GM19193 (cell line): ENCODE measurements around the gene DLEC1.

ENCODE experiments used
- POLR2A ChIP-seq: IDR thresholded peaks from 4 replicates; pipeline ENCODE4 v1.6.1; 2011; ENCODE audit not compliant: insufficient read depth, insufficient read length; ENCODE audit errors: extremely low read depth

The DLEC1 gene

DNA sequence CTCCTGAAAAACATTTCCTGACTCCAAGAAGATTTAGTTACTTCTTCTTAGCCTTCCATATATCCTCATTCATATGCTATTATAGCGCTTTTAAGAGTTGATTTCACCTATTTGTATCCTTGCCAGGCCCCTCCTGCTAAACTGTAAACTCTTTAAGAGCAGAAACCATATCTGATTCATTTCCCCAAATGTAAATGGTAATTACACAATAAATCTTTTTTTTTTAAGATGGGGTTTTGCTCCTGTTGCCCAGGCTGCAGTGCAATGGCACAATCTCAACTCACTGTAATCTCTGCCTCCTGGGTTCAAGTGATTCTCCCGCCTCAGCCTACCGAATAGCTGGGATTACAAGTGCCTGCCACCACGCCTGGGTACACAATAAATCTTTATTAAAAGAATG lies 4.5 kb downstream of the DLEC1 start:
- TF ChIP-seq POLR2A, result no peak

DNA sequence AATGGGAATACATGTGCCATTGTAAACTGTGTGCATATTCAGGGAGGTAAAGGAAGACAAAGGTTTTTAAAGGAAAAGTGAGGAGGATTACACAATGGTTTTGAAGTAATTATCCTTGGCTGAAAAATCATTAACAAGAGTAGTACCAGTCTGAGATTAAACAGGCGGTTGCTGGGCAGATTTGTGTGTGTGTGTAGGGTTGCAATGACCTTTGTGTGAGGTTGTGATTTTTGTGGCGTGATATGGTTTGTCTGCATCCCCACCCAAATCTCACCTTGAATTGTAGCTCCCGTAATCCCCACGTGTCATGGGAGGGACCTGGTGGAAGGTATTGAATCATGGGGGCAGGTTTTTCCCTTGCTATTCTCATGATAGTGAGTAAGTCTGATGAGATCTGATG lies 7.0 kb downstream of the DLEC1 start:
- TF ChIP-seq POLR2A, result no peak

DNA sequence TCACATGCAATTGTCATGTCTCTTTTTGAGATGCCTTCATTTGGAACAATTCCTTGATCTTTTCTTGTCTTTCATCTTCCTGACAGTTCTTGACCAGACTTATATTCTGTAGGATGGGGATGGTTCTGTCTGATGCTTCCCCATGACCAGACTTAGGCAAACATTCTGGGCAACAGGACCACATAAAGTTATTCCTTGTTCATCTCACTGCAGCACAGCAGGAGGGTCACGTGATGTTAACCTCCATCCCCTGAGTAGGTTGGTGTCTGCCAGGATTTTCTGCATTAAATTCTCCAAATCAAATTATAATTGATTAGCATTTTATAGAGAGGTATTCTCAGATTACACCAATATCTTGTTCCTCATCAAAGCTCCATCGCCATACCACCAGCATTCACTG lies 7.8 kb downstream of the DLEC1 start:
- no peak for TF ChIP-seq POLR2A

DNA sequence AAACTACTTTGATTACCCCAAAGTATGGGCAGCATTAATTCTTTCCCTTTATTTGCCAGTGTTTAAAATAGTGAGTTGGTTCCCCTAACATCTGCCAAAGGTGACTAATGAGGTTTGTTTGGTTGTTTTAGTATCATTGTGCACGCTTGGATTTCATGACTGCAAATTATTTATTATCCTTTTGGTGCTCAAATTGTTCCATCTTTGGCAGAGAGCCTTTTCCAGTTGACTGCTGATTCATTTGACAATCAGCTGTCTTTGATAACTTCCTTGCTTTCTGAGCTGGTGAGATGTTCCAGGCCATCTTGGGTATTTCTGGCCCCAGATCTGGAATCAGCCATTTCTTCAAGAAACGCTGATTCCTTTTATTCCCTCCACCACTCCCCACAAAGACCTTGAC lies 8.9 kb downstream of the DLEC1 start:
- TF ChIP-seq POLR2A, result no peak

DNA sequence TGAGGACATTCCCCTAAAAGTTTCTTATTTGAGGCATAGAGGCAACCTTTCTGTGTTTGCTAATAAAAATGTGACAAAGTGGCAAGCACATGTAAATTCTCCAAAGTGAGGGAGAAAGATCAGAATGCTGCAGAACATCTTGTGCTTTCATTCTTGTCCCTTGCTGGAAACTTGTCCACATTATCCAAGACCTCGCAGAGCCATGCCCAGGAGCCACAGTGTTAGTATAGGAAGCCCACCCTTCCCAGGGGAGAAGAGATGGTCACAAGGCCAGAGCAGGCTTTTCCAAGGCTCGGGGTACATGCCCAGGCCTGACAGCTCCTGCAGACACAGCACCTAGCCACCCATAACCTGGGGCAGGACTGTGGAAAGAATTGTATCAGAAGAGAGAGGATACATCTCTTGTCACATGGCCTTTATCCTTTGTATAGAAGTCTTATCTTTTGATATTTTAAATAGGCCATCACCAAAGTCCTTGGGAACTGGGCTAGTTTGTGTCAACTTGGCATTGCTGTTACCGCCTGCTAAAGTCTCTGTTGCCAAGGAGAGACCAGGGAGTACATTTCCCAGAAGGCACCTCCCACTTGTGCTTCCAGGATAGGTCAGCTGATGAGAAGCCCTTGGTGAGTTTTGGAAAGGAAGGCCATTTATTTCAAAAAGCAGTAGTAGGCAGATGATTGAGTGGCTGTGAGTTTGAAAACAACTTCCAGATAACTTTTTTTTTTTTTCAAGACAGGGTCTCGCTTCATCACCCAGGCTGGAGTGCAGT lies 10.5 kb downstream of the DLEC1 start:
- no peak for TF ChIP-seq POLR2A

DNA sequence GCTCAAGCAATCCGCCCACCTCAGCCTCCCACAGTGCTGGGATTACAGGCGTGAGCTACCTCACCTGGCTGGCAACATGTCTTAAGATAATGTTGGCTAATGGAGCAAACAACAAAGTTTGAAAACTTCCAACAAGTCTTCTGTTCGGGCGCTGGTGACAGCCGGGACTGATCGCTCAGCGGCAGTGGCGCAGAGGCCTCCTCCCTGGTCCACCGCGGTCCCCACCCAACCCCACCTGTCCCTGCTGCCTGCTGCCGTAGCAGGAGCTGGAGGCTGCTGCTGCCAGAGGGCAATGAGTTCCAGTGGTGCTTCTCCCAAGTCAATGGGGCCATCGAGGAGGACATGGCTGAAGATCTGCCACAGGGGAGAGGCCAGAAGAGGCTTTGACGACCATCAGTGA lies 12.1 kb downstream of the DLEC1 start:
- TF ChIP-seq POLR2A, result no peak

DNA sequence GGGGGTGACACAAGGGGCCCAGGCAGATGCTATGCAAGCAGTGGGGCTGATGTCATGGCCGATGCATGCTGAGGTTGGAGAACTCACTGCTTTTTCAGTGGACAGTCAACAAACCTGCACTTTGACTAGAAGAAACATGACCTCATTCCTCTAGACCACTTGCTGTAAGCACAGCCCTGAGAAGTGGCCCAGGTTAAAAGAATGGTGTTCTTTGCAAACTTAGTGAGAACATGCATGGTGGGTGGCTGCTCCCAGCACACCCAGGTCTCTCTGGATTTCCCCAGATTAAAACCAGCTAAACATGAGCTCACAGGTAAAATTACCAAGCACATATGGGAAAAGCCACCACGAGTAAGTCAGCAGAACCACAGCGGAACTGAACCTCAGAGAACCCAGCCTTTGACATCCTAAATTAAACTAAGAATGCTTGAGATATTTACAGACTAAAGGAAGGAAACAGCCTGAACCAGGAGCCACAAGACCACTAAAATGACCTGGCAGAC lies 15.5 kb downstream of the DLEC1 start:
- TF ChIP-seq POLR2A, result no peak

DNA sequence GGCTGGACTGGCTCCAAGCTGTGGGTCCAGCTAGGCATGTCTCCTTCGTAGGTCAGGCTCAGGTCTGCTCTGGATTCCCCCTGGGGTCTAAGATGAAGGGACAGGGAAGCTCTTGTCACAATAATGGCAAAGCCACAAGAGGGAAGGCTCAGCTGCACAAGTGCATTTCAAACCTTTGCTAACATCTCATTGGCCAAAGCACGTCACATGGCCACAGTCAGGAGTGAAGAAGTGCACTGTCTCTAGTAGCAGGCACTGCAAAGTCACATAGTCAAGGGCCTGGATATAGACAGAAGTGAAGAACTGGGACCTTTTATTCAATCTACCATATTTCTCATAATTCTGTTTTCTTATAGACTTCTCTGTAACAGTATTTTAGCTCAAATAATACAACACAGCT lies 20.1 kb downstream of the DLEC1 start:
- no peak for TF ChIP-seq POLR2A

DNA sequence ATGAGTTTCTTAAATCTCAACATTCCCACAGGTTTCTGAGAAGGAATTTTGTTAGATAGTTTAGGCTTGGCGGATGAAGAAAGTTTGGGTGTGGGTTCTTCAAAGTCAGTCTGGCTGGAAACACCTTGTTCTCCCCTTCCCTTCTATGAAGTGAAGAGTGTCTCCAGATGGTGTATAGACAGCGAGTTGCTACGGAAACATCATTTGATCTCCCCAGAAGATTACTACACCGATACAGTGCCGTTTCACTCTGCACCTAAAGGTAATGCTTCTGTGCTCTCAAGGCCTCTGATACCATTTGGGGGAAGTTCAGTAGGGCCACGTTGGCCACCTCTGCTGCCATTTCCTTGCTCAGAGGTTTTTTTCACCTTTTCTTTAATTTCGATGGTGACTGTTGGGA lies 20.6 kb downstream of the DLEC1 start:
- no peak for TF ChIP-seq POLR2A

DNA sequence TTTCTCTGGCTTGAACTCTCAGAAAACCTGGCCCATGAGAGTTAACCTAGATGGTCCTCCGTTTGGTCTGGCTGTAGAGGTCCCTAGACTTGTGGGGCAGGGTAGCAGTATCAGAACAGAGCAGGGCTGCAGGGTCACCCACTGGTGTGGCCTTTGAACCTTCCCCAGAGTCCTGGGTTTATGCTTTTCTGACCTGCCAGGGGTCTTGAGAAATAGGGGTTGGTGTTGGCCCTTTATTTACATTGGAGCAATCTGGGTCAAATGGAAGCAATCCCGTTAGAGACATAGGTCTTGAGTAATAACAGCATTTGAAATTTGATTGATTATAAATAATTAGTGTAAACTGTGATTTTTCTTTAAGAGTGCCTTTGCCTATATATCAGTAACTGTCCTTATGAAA lies 23.8 kb downstream of the DLEC1 start:
- no peak for TF ChIP-seq POLR2A

DNA sequence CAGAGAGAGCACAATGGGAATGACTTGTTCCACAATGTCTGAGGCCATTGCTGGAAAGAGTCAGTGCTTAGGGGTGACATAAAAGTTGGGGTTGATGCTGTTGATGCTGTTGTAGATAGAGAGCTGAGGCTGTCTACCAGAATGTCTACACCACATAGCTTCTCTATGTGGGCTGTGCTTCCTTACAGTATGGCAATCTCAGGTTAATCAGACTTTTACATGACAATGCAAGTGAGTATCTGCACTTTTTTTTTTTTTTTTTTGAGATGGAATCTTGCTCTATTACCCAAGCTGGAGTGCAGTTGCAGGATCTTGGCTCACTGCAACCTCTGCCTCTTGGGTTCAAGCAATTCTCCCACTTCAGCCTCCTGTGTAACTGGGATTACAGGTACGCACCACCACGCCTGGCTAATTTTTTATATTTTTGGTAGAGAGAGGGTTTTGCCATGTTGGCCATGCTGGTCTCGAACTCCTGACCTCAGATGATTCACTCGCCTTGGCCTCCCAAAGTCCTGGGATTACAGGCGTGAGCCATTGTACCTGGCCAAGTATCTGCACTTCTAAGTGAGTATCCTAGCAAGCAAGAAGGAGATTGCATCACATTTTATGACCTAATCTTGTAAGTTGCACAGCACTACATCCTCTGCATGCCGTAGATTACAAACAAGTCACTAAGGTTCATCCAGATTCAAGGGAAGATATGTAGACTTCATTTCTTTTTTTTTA lies 28.7 kb downstream of the DLEC1 start:
- no peak for TF ChIP-seq POLR2A

DNA sequence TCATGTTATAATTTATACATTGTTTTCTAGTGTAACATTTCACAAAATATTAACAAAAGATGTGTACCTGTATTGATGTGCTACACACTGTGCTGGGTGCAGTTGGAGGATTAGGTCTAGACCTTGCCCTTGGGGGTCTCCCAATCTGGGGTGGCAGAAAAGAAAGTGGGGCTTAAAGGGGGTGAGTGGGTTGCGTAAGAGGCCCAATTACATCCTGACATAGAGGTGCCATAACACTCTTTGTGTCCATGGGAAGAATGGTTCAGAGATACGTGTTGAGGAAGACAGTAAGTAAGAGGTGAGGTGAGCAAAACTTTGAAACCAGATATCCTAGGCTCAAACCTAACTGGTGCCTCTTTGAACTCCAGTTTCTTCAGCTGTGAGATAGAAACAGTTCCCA lies 31.0 kb downstream of the DLEC1 start:
- TF ChIP-seq POLR2A, result no peak

DNA sequence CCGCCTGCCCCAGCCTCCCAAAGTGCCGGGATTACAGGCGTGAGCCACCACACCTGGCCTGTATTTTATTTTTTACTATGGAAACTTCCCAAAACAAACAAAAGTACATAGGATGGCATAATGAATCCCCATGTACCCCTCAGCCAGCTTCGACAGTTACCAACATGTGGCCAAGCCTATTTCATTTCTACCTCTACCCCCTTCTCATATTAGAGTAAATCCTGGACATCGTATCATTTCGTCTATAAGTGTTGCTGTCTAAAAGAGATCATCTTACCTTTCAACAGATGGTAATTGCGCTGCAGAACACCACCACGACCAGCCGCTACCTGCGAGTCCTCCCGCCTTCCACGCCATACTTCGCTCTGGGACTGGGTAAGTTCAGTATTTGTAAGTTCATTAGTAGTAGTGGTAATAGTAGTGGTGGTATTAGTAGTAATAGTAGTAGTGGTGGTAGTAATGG lies 44.9 kb downstream of the DLEC1 start:
- TF ChIP-seq POLR2A, result no peak

DNA sequence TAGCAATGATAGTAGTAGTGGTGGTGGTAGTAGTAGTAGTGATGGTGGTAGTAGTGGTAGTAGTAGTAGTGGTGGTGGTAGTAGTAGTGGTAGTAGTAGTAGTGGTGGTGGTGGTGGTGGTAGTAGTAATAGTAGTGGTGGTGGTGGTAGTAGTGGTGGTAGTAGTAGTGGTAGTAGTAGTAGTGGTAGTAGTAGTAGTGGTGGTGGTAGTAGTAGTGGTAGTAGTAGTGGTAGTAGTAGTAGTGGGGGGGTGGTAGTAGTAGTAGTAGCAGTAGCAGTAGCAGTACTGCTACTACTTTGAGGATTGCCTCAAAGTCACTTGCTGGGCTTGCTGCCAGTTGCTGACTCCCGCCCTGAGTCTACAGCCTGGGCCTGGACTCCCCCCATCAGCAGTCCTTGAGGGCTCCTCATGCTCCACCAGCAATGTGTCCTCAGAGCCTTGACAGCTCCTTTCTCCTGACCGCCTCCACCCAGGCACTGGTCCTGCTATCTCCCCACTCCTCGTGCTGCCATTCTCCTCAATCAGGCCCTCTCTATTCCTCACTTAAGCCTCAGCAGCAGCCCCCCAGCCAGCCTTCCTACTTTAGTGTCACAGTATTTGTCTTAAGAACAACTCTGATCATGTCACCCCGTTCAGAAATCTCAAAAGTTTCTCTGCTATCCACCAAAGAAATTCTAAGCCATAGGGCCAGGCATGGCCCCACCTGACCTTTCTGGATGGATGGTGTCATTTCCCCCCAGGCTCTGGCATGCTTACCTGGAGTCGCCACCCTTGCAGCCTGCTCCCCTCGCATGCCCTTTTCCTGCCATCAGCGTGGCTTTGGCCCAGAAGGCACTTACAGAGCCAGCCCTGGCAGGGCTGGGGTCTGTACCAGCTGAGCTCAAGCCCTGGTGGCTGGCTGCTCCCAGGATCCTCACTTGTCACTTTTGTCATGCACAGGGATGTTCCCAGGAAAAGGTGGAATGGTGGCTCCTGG lies 45.6 kb downstream of the DLEC1 start:
- TF ChIP-seq POLR2A, result no peak

DNA sequence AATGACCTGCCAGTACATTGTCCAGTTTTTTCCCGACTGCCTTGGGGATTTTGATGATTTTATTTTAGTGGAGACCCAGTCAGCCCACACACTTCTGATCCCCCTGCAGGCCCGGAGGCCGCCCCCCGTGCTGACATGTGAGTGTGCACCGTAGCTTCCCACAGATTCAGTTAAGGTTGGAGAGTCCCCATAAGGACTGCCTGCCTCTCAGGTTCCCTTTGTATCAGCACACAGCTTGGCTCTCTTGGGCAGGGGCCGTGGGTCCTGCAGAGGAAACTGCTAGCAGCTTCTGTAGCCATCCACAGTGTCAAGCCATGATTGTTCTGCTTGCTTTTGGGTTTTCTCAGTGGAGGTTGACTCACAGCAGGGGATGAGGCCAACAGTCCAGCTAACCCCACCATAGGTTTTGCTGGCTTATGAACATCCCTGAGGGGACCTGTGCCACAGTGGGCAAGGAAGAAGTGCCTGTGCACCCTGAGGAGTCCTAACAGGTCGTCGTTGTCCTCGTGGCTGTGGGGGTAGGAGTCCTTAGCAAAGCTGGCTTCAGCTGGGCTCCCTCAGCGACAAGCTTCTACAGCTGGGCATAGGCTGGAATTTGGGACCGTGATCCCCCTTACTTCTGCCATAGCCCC lies 46.4 kb downstream of the DLEC1 start:
- no peak for TF ChIP-seq POLR2A

DNA sequence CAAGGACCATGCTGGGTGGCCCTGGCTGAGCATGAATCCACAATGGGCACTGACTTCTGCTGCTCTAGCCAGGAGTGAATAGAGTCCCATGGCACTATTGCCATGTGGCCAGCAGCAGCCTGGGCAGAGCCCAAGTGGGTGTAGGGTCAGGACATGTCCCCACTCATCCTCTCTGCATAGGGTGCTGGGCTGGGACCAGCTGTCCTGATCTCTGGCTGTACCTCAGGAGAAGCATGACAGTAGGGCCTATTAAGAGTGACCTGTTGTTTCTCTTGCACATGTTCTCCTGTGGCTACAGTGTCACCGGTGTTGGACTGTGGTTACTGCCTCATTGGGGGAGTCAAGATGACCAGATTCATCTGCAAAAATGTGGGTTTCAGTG lies 46.9 kb downstream of the DLEC1 start:
- no peak for TF ChIP-seq POLR2A
